ENCODE results near the gene SLC6A12. TPM values are rescaled to one million over a fixed set of nuclear protein-coding genes. Genes with fewer than 3 reads are reported as not detected.

The SLC6A12 gene
- total RNA-seq, 4 donors from 2014 or later, result 0.17 to 0.78 (median 0.34) TPM; not detected in 1

DNA sequence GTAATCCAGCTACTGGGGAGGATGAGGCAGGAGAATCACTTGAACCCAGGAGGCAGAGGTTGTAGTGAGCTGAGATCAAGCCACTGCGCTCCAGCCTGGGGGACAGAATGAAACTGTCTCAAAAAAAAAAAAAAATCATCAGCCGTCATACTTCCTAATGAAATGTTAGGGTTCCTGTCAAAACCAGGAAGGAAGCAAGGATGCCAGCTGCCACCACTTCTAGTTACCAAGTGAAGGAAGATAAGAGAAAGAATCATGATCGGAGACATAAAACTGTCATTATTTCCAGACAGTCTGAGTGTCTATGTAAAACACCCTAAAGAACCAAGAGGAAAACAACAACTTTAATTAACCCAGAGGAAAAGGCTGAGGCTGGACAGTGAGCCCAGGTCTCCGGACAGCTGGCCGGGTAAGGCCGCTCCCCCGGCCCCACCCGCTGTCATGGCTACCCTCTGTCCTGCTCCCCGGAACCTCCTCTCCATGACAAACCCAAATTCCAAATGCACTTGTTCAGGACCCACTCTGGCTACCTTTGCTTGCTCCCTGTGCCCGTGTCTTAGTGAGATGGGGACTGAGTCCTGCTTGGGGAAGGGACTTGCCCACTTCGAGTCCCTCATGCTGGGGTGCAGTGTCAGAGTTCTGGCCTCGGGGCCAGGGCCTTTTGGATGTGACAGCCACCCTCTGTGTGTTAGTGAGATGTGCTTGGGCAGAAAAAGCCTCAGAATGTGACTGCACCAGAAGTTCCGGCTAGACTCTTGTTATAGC lies 29.0 kb downstream of the SLC6A12 start:
- intact Hi-C loops (cut with DNase I), result no loop called here
- TF ChIP-seq POLR2A (IDR thresholded peaks at IDR 0.05; ENCODE audit: low read depth) (no peak), POLR2AphosphoS5 (IDR thresholded peaks at IDR 0.05) (no peak), CTCF (IDR thresholded peaks at IDR 0.05) (no peak), EP300 (IDR thresholded peaks at IDR 0.05) (no peak)
- DNase-seq (ENCODE audit: extremely low spot score), result no peak
- no peaks in the 10 kb centered on the region for H3K36me3 ChIP-seq
- peaks cover 18 to 22% (median 20%) of the 10 kb centered on the region in 4 donors for H3K4me1 ChIP-seq
- WGBS, result 78% methylated on average over 12 of the region's 13 CpGs
- no peak overlapping the region for H3K27ac ChIP-seq (replicated peaks in 1 of 4)
- peaks cover 0 to 24% (median 0%) of the 10 kb centered on the region in 4 donors for H3K27me3 ChIP-seq
- H3K4me3 ChIP-seq, result no peak overlapping the region
- H3K9me3 ChIP-seq, result no peaks in the 10 kb centered on the region

GRCh38 chr12:182381-182892 lies 31.5 kb downstream of the SLC6A12 start:
- WGBS, result 56% methylated on average over 4 of the region's 10 CpGs
- intact Hi-C loops (cut with DNase I), result no loop called here
- Histone ChIP-seq H3K4me1 (peaks cover 19 to 31% (median 20%) of the 10 kb centered on the region in 4 donors), H3K9me3 (no peaks in the 10 kb centered on the region), H3K4me3 (no peak overlapping the region), H3K27ac (replicated peaks in 1 of 4) (no peak overlapping the region), H3K27me3 (peaks cover 0 to 21% (median 0%) of the 10 kb centered on the region in 4 donors), H3K36me3 (no peaks in the 10 kb centered on the region)
- TF ChIP-seq EP300 (IDR thresholded peaks at IDR 0.05) (no peak), POLR2A (IDR thresholded peaks at IDR 0.05; ENCODE audit: low read depth) (no peak)
- no peak for DNase-seq (ENCODE audit: extremely low spot score)

- Histone ChIP-seq H3K4me1 (peaks cover 24 to 36% (median 25%) of the 10 kb centered on the region in 4 donors), H3K4me3 (no peak overlapping the region), H3K27ac (replicated peaks in 1 of 4) (no peak overlapping the region), H3K9me3 (no peaks in the 10 kb centered on the region), H3K36me3 (no peaks in the 10 kb centered on the region), H3K27me3 (peaks cover 0 to 21% (median 0%) of the 10 kb centered on the region in 4 donors)
- DNase-seq (ENCODE audit: extremely low spot score), result no peak
- TF ChIP-seq EP300 (IDR thresholded peaks at IDR 0.05) (no peak), POLR2AphosphoS5 (IDR thresholded peaks at IDR 0.05) (no peak)
- intact Hi-C loops (cut with DNase I), result no loop called here
- WGBS, result 75% methylated on average over 17 of the region's 17 CpGs
Observed at GRCh38 chr12:181921-182320, 32.0 kb downstream of the SLC6A12 start.

- DNase-seq (ENCODE audit: extremely low spot score), result peak; percentile 96
- H3K4me1 ChIP-seq, result peaks cover 32 to 51% (median 34%) of the 10 kb centered on the region in 4 donors
- H3K4me3 ChIP-seq, result no peak overlapping the region
- TF ChIP-seq POLR2AphosphoS5 (IDR thresholded peaks at IDR 0.05), result peak in 1 of 2 donors; percentile 13
- no peak for TF ChIP-seq CTCF (IDR thresholded peaks at IDR 0.05)
- TF ChIP-seq EP300 (IDR thresholded peaks at IDR 0.05), result no peak
- intact Hi-C loops (cut with DNase I), result no loop called here
- peaks cover 0 to 23% (median 0%) of the 10 kb centered on the region in 4 donors for H3K27me3 ChIP-seq
- H3K9me3 ChIP-seq, result no peaks in the 10 kb centered on the region
- H3K27ac ChIP-seq (replicated peaks in 1 of 4), result no peak overlapping the region
- WGBS, result 47% methylated on average over 8 of the region's 8 CpGs
- H3K36me3 ChIP-seq, result no peaks in the 10 kb centered on the region
Observed at GRCh38 chr12:180445-180844, 33.5 kb downstream of the SLC6A12 start.

DNA sequence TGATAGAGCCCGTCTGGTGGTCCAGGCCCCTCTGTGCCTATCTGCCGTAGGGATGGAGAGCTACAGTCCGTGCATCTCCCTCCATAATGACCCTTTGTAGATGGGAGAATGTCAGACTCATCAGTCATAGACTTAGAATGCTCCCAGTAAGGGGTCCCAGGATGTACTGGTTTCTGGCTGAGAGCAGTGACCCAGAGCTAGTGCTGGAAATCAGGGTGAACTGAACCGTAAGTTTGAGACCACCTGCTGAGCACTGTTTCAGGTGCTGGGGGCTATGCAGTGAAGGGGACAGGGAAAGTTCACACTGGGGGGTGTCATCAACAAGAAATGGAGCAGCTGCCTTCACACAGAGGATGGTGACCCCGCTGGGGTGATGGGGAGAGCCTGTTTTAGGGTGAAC lies 34.1 kb downstream of the SLC6A12 start:
- Histone ChIP-seq H3K27ac (replicated peaks in 1 of 4) (peak overlapping the region in 1 of 4 donors; percentile 41), H3K9me3 (no peaks in the 10 kb centered on the region), H3K4me3 (no peak overlapping the region), H3K36me3 (no peaks in the 10 kb centered on the region), H3K27me3 (peaks cover 0 to 29% (median 0%) of the 10 kb centered on the region in 4 donors), H3K4me1 (peaks cover 34 to 56% (median 37%) of the 10 kb centered on the region in 4 donors)
- DNase-seq (ENCODE audit: extremely low spot score), result no peak
- no peak for TF ChIP-seq EP300 (IDR thresholded peaks at IDR 0.05)
- TF ChIP-seq CTCF (IDR thresholded peaks at IDR 0.05), result no peak
- no peak for TF ChIP-seq POLR2AphosphoS5 (IDR thresholded peaks at IDR 0.05)
- TF ChIP-seq POLR2A (IDR thresholded peaks at IDR 0.05; ENCODE audit: low read depth), result no peak
- WGBS, result 88% methylated on average over 2 of the region's 5 CpGs
- intact Hi-C loops (cut with DNase I), result no loop called here

Data from esophagus muscularis mucosa (tissue), 4 donors.